Measurements from ENCODE around the gene GLRX5. TPM values are rescaled to one million over a fixed set of nuclear protein-coding genes. Genes with fewer than 3 reads are reported as not detected.
"Not testable (repeated sequence)": the region's sequence is repeated elsewhere in the genome, so short reads cannot be mapped to it uniquely, and the experiment has no call there.

GLRX5 gene
- total and polyA plus RNA-seq, 7 donors = 30.5 to 97.1 (median 55.1) TPM

GRCh38 chr14:95507701-95508103 lies 27.1 kb upstream of the GLRX5 start:
- no peaks in the 10 kb centered on the region for H3K9me3 ChIP-seq
- H3K4me1 ChIP-seq = peaks cover 0 to 33% (median 22%) of the 10 kb centered on the region in 4 donors
- TF ChIP-seq POLR2A (IDR thresholded peaks at IDR 0.05) (no peak), EP300 (IDR thresholded peaks at IDR 0.05) (no peak), CTCF (IDR thresholded peaks at IDR 0.05) (no peak), POLR2AphosphoS5 (IDR thresholded peaks at IDR 0.05) (no peak)
- no peak for DNase-seq
- H3K27ac ChIP-seq = peak overlapping the region in 3 of 4 donors; percentile 30 to 54 (median 32)
- H3K27me3 ChIP-seq = no peaks in the 10 kb centered on the region
- H3K36me3 ChIP-seq = no peaks in the 10 kb centered on the region
- 50 to 80% methylated on average over 3 of the region's 3 CpGs for WGBS, 2 donors
- no peak overlapping the region for H3K4me3 ChIP-seq
- intact Hi-C loops (cut with DNase I) = no loop called here

DNA sequence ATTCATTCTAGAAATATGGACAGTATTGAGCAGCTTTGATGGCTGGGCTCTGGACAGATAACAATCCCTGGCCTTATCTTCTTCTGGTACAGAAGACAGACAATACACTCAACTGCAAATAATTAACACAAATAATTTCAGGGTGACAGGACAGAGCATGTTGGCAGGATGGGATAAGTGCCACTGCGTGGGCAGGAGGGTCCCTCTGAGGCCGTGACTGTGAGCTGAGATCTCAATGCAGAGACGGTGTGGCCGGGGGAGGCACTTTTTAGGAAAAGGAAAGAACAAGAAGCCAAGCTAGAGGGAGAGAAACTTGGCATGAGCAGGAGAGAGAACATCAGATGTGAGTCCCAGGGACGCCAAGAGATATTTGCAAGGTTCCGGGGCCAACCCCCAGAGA lies 26.5 kb upstream of the GLRX5 start:
- Histone ChIP-seq H3K4me3 (no peak overlapping the region), H3K4me1 (peaks cover 0 to 33% (median 22%) of the 10 kb centered on the region in 4 donors), H3K9me3 (no peaks in the 10 kb centered on the region), H3K36me3 (no peaks in the 10 kb centered on the region), H3K27me3 (no peaks in the 10 kb centered on the region), H3K27ac (peak overlapping the region in 1 of 4 donors; percentile 54)
- TF ChIP-seq EP300 (IDR thresholded peaks at IDR 0.05) = no peak
- no peak for TF ChIP-seq POLR2AphosphoS5 (IDR thresholded peaks at IDR 0.05)
- TF ChIP-seq CTCF (IDR thresholded peaks at IDR 0.05) = no peak
- no peak for TF ChIP-seq POLR2A (IDR thresholded peaks at IDR 0.05)
- intact Hi-C loops (cut with DNase I) = no loop called here
- no peak for DNase-seq
- WGBS, 2 donors = 97% methylated on average over 6 of the region's 6 CpGs

DNA sequence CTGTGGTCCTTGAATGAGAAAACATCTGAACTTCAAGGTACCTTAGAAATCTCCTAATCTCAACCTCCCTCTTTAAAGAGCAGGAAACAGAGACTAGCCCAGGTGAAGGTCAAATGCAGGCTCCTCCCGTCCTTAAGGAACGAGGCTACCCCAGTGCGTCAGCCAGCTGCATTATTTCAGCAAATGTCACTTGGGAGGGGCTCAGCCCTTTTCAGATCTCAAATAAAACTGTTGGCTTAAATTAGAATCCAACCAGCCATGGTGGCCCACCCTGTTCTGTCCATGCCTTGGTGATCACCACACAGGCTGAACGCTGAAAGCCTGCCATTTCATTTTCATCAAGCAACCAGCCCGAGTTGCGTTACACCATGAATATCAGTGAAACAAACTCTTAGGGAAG lies 25.4 kb upstream of the GLRX5 start:
- Histone ChIP-seq H3K27me3 (peaks cover 0 to 6% (median under 1%) of the 10 kb centered on the region in 3 donors), H3K27ac (no peak overlapping the region), H3K36me3 (no peaks in the 10 kb centered on the region), H3K4me3 (no peak overlapping the region), H3K4me1 (peaks cover 0 to 31% (median 24%) of the 10 kb centered on the region in 4 donors), H3K9me3 (no peaks in the 10 kb centered on the region)
- no peak for TF ChIP-seq EP300 (IDR thresholded peaks at IDR 0.05)
- no peak for TF ChIP-seq POLR2AphosphoS5 (IDR thresholded peaks at IDR 0.05)
- TF ChIP-seq CTCF (IDR thresholded peaks at IDR 0.05) = no peak
- no peak for TF ChIP-seq POLR2A (IDR thresholded peaks at IDR 0.05)
- intact Hi-C loops (cut with DNase I) = no loop called here
- no peak for DNase-seq
- 81 to 89% methylated on average over 6 of the region's 6 CpGs for WGBS, 2 donors

DNA sequence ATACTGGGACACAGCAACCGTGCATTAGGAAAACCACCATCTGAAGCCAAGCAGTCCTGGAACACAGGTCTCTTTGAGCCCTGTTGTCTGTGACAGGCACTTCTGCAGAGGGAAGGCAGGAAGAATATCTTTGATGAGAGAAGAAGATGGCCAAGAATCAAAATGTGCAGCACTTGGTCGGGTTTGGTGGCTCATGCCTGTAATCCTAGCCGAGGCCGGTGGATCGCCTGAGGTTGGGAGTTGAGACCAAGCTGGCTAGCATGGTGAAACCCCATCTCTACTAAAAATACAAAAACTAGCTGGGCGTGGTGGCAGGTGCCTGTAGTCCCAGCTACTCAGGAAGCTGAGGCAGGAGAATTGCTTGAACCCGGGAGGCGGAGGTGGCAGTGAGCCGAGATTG lies 24.5 kb upstream of the GLRX5 start:
- H3K4me3 ChIP-seq; H3K9me3 ChIP-seq; H3K36me3 ChIP-seq; DNase-seq; H3K27ac ChIP-seq; intact Hi-C loops (cut with DNase I): not testable (repeated sequence)
- WGBS, 2 donors = 90 to 91% methylated on average over 9 of the region's 9 CpGs
- Histone ChIP-seq H3K27me3 (peaks cover 3 to 13% (median 9%) of the 10 kb centered on the region in 3 donors), H3K4me1 (peaks cover 0 to 35% (median 28%) of the 10 kb centered on the region in 4 donors)

DNA sequence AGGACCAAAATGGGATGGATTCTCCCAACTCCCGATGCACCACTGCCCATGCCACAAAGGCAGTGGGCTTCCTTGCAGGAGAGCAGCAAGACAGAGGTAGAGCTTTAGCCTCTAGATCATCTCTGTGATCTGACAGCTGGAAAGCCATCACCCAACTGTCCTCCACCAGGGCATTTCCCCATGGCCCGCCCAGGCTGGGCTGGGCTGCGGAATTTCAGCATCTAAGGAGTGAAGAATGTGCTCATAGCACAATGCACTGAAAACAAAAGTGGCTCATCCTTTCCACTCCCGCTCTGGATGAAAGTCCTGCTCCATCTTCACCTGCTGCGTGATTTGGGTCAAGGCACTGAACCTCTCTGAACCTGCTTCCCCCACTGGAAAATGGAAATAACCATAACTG lies 24.0 kb upstream of the GLRX5 start:
- H3K4me1 ChIP-seq = peaks cover 0 to 40% (median 33%) of the 10 kb centered on the region in 4 donors

More for the DNA sequence above, 24.0 kb upstream of the GLRX5 start:
- no peak overlapping the region for H3K4me3 ChIP-seq
- peak overlapping the region in 1 of 4 donors; percentile 34 for H3K27ac ChIP-seq
- 76 to 90% methylated on average over 5 of the region's 5 CpGs for WGBS, 2 donors
- TF ChIP-seq POLR2AphosphoS5 (IDR thresholded peaks at IDR 0.05) = no peak
- no peak for TF ChIP-seq POLR2A (IDR thresholded peaks at IDR 0.05)
- no peak for TF ChIP-seq EP300 (IDR thresholded peaks at IDR 0.05)
- TF ChIP-seq CTCF (IDR thresholded peaks at IDR 0.05) = no peak
- H3K9me3 ChIP-seq = no peaks in the 10 kb centered on the region
- DNase-seq = no peak
- intact Hi-C loops (cut with DNase I) = no loop called here
- H3K27me3 ChIP-seq = peaks cover 4 to 14% (median 13%) of the 10 kb centered on the region in 3 donors
- H3K36me3 ChIP-seq = no peaks in the 10 kb centered on the region
